Activated CD4-positive, alpha-beta memory T cell treated with anti-CD3 and anti-CD28 coated beads for 36 hours (primary cell): ENCODE measurements around the gene SMARCB1. TPM values are rescaled to one million over a fixed set of nuclear protein-coding genes. Genes with fewer than 3 reads are reported as not detected.

Source experiments
- CTCF ChIA-PET: fragments of 350-600 bp; sonication (Branson Sonifier 250); formaldehyde crosslinking; loops from one replicate; lab custom pipeline; 2021; ENCODE audit warnings: antibody characterized with exemption, inconsistent platforms; lab: Charles Lee
- POLR2A ChIA-PET: fragments of 350-600 bp; sonication (Branson Sonifier 250); formaldehyde crosslinking; loops from one replicate; lab custom pipeline; 2021; ENCODE audit warnings: antibody characterized with exemption; lab: Charles Lee
- DNase-seq: peaks from one replicate; pipeline ENCODE4 v3.0.0-alpha.2; 2020
- H3K27ac Mint-ChIP-seq: one replicate; pipeline ENCODE4 v1.8.0; 2021; ENCODE audit warnings: mixed read lengths
- H3K27me3 Mint-ChIP-seq: one replicate; pipeline ENCODE4 v1.8.0; 2021; ENCODE audit warnings: mixed read lengths
- H3K36me3 Mint-ChIP-seq: one replicate; pipeline ENCODE4 v1.8.0; 2021; ENCODE audit warnings: mixed read lengths
- H3K4me1 Mint-ChIP-seq: one replicate; pipeline ENCODE4 v1.8.0; 2021; ENCODE audit warnings: low read depth, mixed read lengths
- H3K4me3 Mint-ChIP-seq: one replicate; pipeline ENCODE4 v1.8.0; 2021; ENCODE audit warnings: mild to moderate bottlenecking, mixed read lengths
- H3K9me3 Mint-ChIP-seq: one replicate; pipeline ENCODE4 v1.8.0; 2021; ENCODE audit warnings: mixed read lengths
- intact Hi-C: fragments of 100-400 bp; cut with micrococcal nuclease; formaldehyde crosslinking; loops from one replicate; pipeline ENCODE4 v1.15.1; 2023
- total RNA-seq, 2 experiments: library from RNA; stranded (reverse); gene quantifications; one replicate each; pipeline ENCODE4 v1.2.3, GENCODE V29; 2021

Gene SMARCB1
- total RNA-seq, 2 experiments from 2014 or later = 71.3 to 72.5 TPM

- peaks cover 15% of the 10 kb centered on the region for H3K4me1 Mint-ChIP-seq
- no peak for DNase-seq
- no peak overlapping the region for H3K4me3 Mint-ChIP-seq
- H3K9me3 Mint-ChIP-seq = no peaks in the 10 kb centered on the region
- intact Hi-C loops = no loop called here
- ChIA-PET POLR2A (interaction anchor here (1.0 kb wide), 1 partner anchor 83 kb away, joined by 3 read pairs; the partner anchor contains the start of gene SLC2A11), CTCF (interaction anchor here (0.9 to 1.3 kb wide), 2 partner anchors 13 to 75 kb away, joined by 3 read pairs; partner anchors contain the start of gene SMARCB1)
- no peak overlapping the region for H3K27ac Mint-ChIP-seq
- no peaks in the 10 kb centered on the region for H3K27me3 Mint-ChIP-seq
- H3K36me3 Mint-ChIP-seq = no peaks in the 10 kb centered on the region
Measured at GRCh38 chr22:23774114-23774921, 12.4 kb upstream of the SMARCB1 start.

- Mint-ChIP-seq H3K27me3 (no peaks in the 10 kb centered on the region), H3K9me3 (no peaks in the 10 kb centered on the region), H3K27ac (no peak overlapping the region), H3K4me3 (no peak overlapping the region), H3K4me1 (peaks cover 15% of the 10 kb centered on the region), H3K36me3 (no peaks in the 10 kb centered on the region)
- DNase-seq = no peak
- POLR2A ChIA-PET = interaction anchor here (1.0 kb wide), 1 partner anchor 82 kb away, joined by 3 read pairs; the partner anchor contains the start of gene SLC2A11
- CTCF ChIA-PET = interaction anchor here (0.9 to 1.3 kb wide), 2 partner anchors 12 to 75 kb away, joined by 3 read pairs; partner anchors contain the start of gene SMARCB1
- intact Hi-C loops = no loop called here
Measured at GRCh38 chr22:23774922-23775436, 11.8 kb upstream of the SMARCB1 start.

- no peak overlapping the region for H3K27ac Mint-ChIP-seq
- DNase-seq = no peak
- H3K9me3 Mint-ChIP-seq = no peaks in the 10 kb centered on the region
- H3K36me3 Mint-ChIP-seq = no peaks in the 10 kb centered on the region
- H3K4me1 Mint-ChIP-seq = peaks cover 15% of the 10 kb centered on the region
- intact Hi-C loops = no loop called here
- ChIA-PET CTCF (no interaction called here), POLR2A (interaction anchor here (0.7 kb wide), 1 partner anchor 10 kb away, joined by 3 read pairs; no protein-coding TSS in a partner anchor)
- H3K27me3 Mint-ChIP-seq = no peaks in the 10 kb centered on the region
- H3K4me3 Mint-ChIP-seq = no peak overlapping the region
Measured at GRCh38 chr22:23775779-23776375, 10.9 kb upstream of the SMARCB1 start.

- POLR2A ChIA-PET = interaction anchor here (1.6 kb wide), 1 partner anchor 10 kb away, joined by 8 read pairs; the partner anchor contains the start of gene CHCHD10
- H3K9me3 Mint-ChIP-seq = no peaks in the 10 kb centered on the region
- intact Hi-C loops = no loop called here
- CTCF ChIA-PET = interaction anchor here (0.6 kb wide), 1 partner anchor 11 kb away, joined by 3 read pairs; no protein-coding TSS in a partner anchor
- no peak overlapping the region for H3K27ac Mint-ChIP-seq
- no peaks in the 10 kb centered on the region for H3K27me3 Mint-ChIP-seq
- H3K4me3 Mint-ChIP-seq = no peak overlapping the region
- no peak for DNase-seq
- H3K4me1 Mint-ChIP-seq = peaks cover 5% of the 10 kb centered on the region
- H3K36me3 Mint-ChIP-seq = no peaks in the 10 kb centered on the region
Measured at GRCh38 chr22:23777776-23778576, 8.8 kb upstream of the SMARCB1 start.

GRCh38 chr22:23778577-23778900 lies 8.2 kb upstream of the SMARCB1 start:
- Mint-ChIP-seq H3K4me3 (no peak overlapping the region), H3K36me3 (no peaks in the 10 kb centered on the region), H3K27me3 (no peaks in the 10 kb centered on the region), H3K9me3 (no peaks in the 10 kb centered on the region), H3K4me1 (no peaks in the 10 kb centered on the region), H3K27ac (no peak overlapping the region)
- CTCF ChIA-PET = no interaction called here
- intact Hi-C loops = no loop called here
- POLR2A ChIA-PET = interaction anchor here (1.6 kb wide), 1 partner anchor 11 kb away, joined by 8 read pairs; the partner anchor contains the start of gene CHCHD10
- no peak for DNase-seq

GRCh38 chr22:23779083-23779482 lies 7.7 kb upstream of the SMARCB1 start:
- Mint-ChIP-seq H3K4me3 (no peak overlapping the region), H3K27ac (no peak overlapping the region), H3K27me3 (no peaks in the 10 kb centered on the region), H3K9me3 (no peaks in the 10 kb centered on the region), H3K36me3 (no peaks in the 10 kb centered on the region), H3K4me1 (no peaks in the 10 kb centered on the region)
- no peak for DNase-seq
- ChIA-PET POLR2A (no interaction called here), CTCF (no interaction called here)
- intact Hi-C loops = no loop called here

- intact Hi-C loops = no loop called here
- POLR2A ChIA-PET = no interaction called here
- H3K4me1 Mint-ChIP-seq = no peaks in the 10 kb centered on the region
- H3K9me3 Mint-ChIP-seq = no peaks in the 10 kb centered on the region
- CTCF ChIA-PET = no interaction called here
- no peak overlapping the region for H3K4me3 Mint-ChIP-seq
- DNase-seq = no peak
- no peaks in the 10 kb centered on the region for H3K27me3 Mint-ChIP-seq
- no peak overlapping the region for H3K27ac Mint-ChIP-seq
- no peaks in the 10 kb centered on the region for H3K36me3 Mint-ChIP-seq
Measured at GRCh38 chr22:23779731-23780130, 7.0 kb upstream of the SMARCB1 start.

GRCh38 chr22:23780146-23780748 lies 6.5 kb upstream of the SMARCB1 start:
- Mint-ChIP-seq H3K36me3 (no peaks in the 10 kb centered on the region), H3K9me3 (no peaks in the 10 kb centered on the region), H3K4me1 (no peaks in the 10 kb centered on the region), H3K4me3 (no peak overlapping the region), H3K27ac (no peak overlapping the region), H3K27me3 (no peaks in the 10 kb centered on the region)
- intact Hi-C loops = no loop called here
- CTCF ChIA-PET = no interaction called here
- POLR2A ChIA-PET = interaction anchor here (0.6 kb wide), 1 partner anchor 21 kb away, joined by 4 read pairs; no protein-coding TSS in a partner anchor
- DNase-seq = no peak

- peaks cover under 1% of the 10 kb centered on the region for H3K4me1 Mint-ChIP-seq
- intact Hi-C loops = no loop called here
- POLR2A ChIA-PET = no interaction called here
- no peaks in the 10 kb centered on the region for H3K27me3 Mint-ChIP-seq
- no peak overlapping the region for H3K27ac Mint-ChIP-seq
- no peak for DNase-seq
- no peak overlapping the region for H3K4me3 Mint-ChIP-seq
- no peaks in the 10 kb centered on the region for H3K36me3 Mint-ChIP-seq
- CTCF ChIA-PET = no interaction called here
- no peaks in the 10 kb centered on the region for H3K9me3 Mint-ChIP-seq
Measured at GRCh38 chr22:23781065-23781464, 5.7 kb upstream of the SMARCB1 start.

GRCh38 chr22:23781511-23782183 lies 5.1 kb upstream of the SMARCB1 start:
- POLR2A ChIA-PET = no interaction called here

GRCh38 chr22:23782252-23782651 lies 4.5 kb upstream of the SMARCB1 start:
- no peak for DNase-seq
- Mint-ChIP-seq H3K4me3 (no peak overlapping the region), H3K9me3 (no peaks in the 10 kb centered on the region), H3K36me3 (no peaks in the 10 kb centered on the region), H3K27me3 (no peaks in the 10 kb centered on the region), H3K27ac (no peak overlapping the region), H3K4me1 (peaks cover 7% of the 10 kb centered on the region)
- intact Hi-C loops = no loop called here
- ChIA-PET CTCF (no interaction called here), POLR2A (no interaction called here)

More at GRCh38 chr22:23781511-23782183, 5.1 kb upstream of the SMARCB1 start:
- peaks cover 6% of the 10 kb centered on the region for H3K4me1 Mint-ChIP-seq
- no peak overlapping the region for H3K27ac Mint-ChIP-seq
- H3K4me3 Mint-ChIP-seq = no peak overlapping the region
- no peak for DNase-seq
- no peaks in the 10 kb centered on the region for H3K27me3 Mint-ChIP-seq
- intact Hi-C loops = no loop called here
- no peaks in the 10 kb centered on the region for H3K9me3 Mint-ChIP-seq
- H3K36me3 Mint-ChIP-seq = no peaks in the 10 kb centered on the region
- CTCF ChIA-PET = no interaction called here
